Activated naive CD4-positive, alpha-beta T cell treated with anti-CD3 and anti-CD28 coated beads, Interleukin-2, amount 50 U/mL, for 72 hours (primary cell): ENCODE measurements around the gene ARFGAP3. TPM values are rescaled to one million over a fixed set of nuclear protein-coding genes. Genes with fewer than 3 reads are reported as not detected.
"Not testable (repeated sequence)": the region's sequence is repeated elsewhere in the genome, so short reads cannot be mapped to it uniquely, and the experiment has no call there.

Source experiments
- ATAC-seq, 2 donors: fragments of 150-1000 bp; cut with Tn5 transposase; 2 replicates each; pipeline ENCODE4 v1.10.0; 2021; ENCODE audit warnings: mild to moderate bottlenecking in 2 of 2, moderate library complexity in 2 of 2
- DNase-seq, 2 donors: peaks; one replicate each; pipeline ENCODE4 v3.0.0; 2021 to 2022; ENCODE audit warnings: low spot score in 2 of 2
- H3K27ac Mint-ChIP-seq, 2 donors: one replicate each; pipeline ENCODE4 v1.8.0; 2022; ENCODE audit warnings: mild to moderate bottlenecking in 2 of 2, mixed read lengths in 2 of 2
- H3K36me3 Mint-ChIP-seq, 2 donors: one replicate each; pipeline ENCODE4 v1.8.0; 2022; ENCODE audit warnings: mixed read lengths in 2 of 2
- H3K9me3 Mint-ChIP-seq, 2 donors: one replicate each; pipeline ENCODE4 v1.8.0; 2022; ENCODE audit warnings: mixed read lengths in 2 of 2
- total RNA-seq, 2 donors: library from RNA; stranded (reverse); gene quantifications; one replicate each; pipeline ENCODE4 v1.2.3, GENCODE V29; 2022

The ARFGAP3 gene
- total RNA-seq, 2 donors from 2014 or later, result 23.3 to 47.3 TPM

DNA sequence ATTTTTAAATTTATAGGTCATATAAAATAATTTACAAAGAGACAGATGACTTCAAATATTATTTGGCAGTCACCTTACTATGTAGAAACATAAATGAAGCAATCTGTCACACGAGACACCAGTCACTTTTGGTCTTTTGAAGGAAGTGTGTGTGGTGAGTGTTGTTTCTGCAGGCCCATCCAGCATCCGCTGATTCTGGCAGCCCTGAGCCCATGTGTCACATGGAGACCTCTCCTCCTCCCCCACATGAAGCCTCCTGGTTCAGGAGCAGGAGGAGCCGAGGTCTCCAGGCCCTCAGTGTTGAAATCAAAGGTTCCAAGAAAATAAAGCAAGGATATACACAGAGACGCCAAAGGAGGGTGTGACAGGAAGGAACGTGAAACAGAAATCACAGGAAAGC lies 60.1 kb downstream of the ARFGAP3 start:
- peak in 1 of 2 donors; percentile 34 for DNase-seq
- Mint-ChIP-seq H3K36me3 (peaks cover 0 to 4% of the 10 kb centered on the region in 2 donors), H3K9me3 (no peaks in the 10 kb centered on the region), H3K27ac (no peak overlapping the region)
- no peak for ATAC-seq

DNA sequence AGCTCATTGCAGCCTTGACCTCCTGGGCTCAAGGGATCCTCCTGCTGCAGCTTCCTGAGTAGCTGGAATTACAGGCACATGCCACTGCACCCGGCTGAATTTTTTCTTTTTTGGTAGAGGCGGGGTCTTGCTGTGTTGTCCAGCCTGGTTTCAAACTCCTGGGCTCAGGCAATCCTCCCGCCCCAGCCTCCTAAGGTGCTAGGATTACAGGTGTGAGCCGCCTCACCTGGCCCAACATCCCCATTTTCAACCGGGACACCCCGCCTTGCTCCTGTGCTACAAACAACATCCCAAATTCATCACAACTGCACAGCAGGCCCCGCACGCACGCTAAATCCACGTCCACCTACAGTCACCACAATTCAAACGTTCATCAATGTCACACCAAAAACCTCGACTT lies 61.0 kb downstream of the ARFGAP3 start:
- Mint-ChIP-seq H3K36me3 (peaks cover 0 to 4% of the 10 kb centered on the region in 2 donors), H3K9me3 (no peaks in the 10 kb centered on the region), H3K27ac (peak overlapping the region in 1 of 2 donors; percentile 46)
- ATAC-seq, result no peak
- no peak for DNase-seq

DNA sequence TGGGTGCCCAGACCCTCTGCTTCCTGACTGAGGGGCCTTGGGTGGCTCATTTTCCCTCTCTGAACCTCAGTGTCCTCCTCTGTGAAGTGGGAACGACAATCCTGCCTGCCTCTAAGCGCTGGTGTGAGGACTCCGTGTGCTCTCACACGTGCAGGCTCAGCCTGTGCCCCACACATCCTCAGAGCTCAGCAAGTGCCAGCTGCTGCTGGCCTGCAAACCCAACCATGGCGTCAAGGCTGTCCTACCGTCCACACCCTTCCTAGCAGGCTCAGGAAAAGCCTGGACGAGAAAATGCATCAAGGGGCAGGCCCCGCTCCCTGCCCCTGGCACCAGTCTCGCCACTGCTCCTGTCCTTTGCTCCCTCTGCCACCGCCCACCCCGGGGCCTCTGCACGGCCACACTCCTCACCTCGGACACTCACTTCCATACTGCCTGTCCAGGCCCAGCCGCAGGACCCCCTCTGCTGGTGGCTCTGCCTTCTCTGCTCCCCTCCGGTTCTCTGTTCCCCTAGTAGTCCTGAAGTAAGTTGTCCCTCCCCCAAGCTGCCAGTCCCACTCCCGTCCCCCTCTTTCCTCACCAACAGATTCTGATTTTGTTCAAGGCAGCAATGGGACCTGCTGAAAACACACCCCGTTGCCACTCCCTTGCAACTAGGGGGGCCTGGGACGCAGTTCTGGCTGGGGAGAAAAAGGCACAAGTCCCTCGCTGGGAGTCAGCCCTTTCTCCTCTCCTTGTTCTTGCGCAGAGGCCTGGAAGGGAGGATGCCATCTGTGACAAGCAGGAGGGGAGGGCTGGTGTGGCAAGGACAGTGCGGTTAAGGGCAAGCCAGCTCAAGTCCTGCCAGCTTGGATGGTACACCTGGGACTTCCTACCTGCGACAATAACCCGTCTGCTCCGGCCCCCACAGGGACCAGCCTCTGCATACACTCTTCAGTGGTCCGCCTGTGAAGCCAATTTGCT lies 62.2 kb downstream of the ARFGAP3 start:
- ATAC-seq, result no peak
- peaks cover 0 to 4% of the 10 kb centered on the region in 2 donors for H3K36me3 Mint-ChIP-seq
- peak overlapping the region; percentile 82 to 92 for H3K27ac Mint-ChIP-seq
- no peaks in the 10 kb centered on the region for H3K9me3 Mint-ChIP-seq
- DNase-seq, result peak in 1 of 2 donors; percentile 40

DNA sequence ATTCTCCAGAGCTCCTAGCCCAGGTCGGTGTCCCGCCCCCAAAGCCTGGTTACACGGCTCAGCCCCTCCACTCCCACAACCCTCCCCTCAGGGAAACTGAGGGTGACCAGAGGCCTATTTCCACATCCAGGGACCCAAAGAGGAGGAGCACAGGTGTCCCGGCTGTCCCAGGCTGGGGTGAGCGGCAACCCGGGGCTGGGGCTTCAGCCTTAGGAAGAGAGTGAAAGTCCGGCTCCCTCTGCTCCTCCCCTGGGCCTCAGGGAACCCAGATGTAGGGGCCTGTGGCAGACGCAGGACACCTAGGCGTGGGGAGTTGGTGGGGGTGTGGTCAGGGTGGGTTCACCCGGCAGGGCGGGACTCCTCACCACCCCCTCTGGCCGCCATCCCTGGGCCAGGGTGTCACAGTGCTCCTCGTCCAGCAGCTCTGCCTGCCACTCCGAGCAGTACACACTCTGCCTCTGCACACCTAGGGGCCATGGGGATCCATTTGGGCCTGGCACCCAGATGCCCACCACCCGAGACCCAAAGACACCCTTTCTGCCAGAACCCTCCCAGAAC lies 63.1 kb downstream of the ARFGAP3 start:
- DNase-seq (peak in 1 of 2 donors; percentile 41), ATAC-seq (peak in 1 of 2 donors; percentile 13)
- H3K9me3 Mint-ChIP-seq, result no peaks in the 10 kb centered on the region
- peak overlapping the region in 1 of 2 donors; percentile 82 for H3K27ac Mint-ChIP-seq
- H3K36me3 Mint-ChIP-seq, result peaks cover 0 to 4% of the 10 kb centered on the region in 2 donors

DNA sequence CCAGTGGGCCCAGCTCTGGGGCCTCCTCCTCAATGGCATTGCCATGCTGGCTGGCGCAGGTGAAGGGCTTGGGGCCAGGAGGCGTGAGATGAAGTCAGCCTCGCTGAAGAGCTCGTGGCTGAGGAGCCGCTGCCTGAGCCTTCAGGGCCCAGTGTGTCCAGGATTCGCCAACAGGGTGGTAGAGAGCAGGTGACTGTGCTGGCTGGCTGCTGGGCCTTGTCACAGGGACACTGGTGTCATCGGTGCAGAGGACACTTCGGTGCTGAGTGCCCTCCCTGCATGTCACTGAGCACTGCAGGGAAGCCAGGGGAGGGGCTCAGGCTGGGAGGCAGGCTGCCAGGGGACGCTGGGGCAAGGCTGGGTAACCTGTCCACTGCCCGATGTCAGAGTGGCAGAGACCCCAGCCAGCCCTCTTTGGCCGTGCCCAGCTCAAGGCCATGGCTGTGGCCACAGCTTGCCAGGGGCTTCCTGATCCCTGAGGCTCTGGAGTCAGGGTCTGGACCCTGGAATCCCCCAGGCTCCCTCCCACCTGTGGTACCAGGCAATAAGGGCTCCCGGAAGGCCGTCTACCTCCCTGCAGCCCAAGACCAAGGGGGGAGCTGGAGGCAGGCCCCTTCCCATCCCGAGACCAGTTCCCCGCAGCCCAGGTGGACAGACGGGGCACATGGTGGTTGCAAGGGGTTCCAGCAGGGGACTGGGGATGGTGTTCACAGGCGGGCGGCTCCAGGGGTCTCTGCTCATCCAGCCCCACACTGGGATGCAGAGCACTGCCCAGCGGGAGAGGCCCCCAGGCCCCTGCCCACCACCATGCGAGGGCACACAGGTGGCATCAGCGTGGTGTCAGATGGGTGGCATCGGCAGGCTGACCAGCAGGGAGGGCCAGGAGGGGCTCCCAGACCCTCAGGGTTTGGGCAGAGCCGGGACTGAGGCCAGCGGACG lies 63.9 kb downstream of the ARFGAP3 start:
- DNase-seq, result peak in 1 of 2 donors; percentile 47
- no peak overlapping the region for H3K27ac Mint-ChIP-seq
- no peaks in the 10 kb centered on the region for H3K9me3 Mint-ChIP-seq
- ATAC-seq, result peak in 1 of 2 donors; percentile 11
- peaks cover 0 to 4% of the 10 kb centered on the region in 2 donors for H3K36me3 Mint-ChIP-seq

DNA sequence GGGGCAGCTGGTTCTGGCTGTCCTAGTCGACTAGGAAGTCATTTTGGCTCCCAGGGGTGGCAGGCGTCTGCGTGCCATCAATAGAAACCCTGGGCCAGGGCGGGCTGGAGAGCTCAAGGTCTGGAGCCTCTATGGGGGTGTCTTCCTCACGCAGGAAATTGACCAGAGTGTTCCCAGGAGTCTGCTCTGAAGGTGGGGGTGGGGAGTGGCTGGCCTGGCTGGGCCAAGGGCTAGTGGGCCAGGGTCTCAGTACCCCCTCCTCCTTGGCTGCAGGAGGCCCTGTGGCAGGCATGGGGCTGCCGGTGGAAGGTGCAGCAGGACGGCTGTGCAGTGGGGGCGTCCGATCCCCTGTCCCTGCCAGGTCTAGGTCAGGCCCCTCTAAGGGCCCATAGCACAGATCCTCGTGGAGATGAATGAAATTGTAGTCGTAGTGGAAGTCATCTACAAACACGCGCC lies 64.6 kb downstream of the ARFGAP3 start:
- ATAC-seq (no peak), DNase-seq (no peak)
- no peak overlapping the region for H3K27ac Mint-ChIP-seq
- H3K9me3 Mint-ChIP-seq, result no peaks in the 10 kb centered on the region
- peaks cover 0 to 1% of the 10 kb centered on the region in 2 donors for H3K36me3 Mint-ChIP-seq

DNA sequence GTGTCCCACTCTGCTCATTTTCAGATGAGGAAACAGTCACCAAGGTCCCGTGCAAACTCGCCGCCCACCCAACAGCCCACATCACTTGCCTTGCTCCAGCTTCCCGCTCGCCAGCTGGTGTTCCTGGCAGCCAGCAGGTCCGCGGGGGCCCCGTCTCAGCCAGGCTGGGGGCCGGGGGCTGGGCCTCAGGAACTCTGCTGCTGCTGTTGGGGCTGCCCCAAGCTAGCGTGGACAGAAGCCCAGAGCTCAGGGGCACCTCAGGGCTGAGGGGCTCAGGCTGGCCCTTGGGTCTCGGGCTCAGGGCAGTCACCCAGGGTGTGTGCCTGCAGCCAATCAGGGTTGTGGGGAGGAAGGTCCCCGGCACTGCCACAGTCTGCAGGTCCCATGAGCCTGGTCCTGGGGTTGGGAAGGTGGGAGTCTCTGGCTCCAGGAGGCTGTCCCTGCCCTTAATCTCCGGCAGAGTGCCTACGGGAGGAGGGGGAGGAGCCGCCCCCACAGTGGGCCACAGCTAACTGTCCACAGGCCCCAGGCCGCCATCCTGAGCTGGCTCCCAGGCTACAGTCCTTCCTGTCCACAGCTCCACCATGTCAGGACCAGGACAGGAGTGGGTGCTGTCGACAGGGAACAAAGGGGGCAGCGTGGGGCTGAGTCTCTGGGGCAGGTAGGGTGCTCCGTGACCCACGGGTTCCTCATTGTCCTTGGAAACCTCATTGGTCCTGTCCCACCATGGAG lies 65.2 kb downstream of the ARFGAP3 start:
- no peak overlapping the region for H3K27ac Mint-ChIP-seq
- H3K9me3 Mint-ChIP-seq, result no peaks in the 10 kb centered on the region
- ATAC-seq (no peak), DNase-seq (no peak)
- H3K36me3 Mint-ChIP-seq, result no peaks in the 10 kb centered on the region

DNA sequence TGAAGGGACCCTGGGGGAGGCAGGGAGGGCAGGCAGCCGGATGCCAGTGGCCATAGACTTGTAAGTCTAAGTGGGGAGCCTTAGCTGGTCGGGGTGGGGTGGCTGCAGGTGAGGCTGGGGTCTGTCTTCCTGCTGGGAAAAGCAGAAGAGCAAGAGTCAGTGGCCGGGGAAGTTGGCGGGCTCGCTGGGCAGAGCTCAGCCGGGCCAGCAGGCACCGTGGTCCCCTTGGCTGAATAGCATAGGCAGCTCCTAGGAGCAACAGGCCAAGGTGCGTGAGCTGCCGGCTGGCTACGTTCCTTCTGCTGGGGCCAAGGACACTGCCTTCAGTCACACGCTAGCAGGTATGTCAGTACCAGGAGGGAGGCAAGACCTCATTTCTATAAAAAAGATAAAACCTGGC lies 68.6 kb downstream of the ARFGAP3 start:
- DNase-seq (no peak), ATAC-seq (no peak)
- H3K36me3 Mint-ChIP-seq, result no peaks in the 10 kb centered on the region
- H3K9me3 Mint-ChIP-seq, result no peaks in the 10 kb centered on the region
- H3K27ac Mint-ChIP-seq, result no peak overlapping the region

DNA sequence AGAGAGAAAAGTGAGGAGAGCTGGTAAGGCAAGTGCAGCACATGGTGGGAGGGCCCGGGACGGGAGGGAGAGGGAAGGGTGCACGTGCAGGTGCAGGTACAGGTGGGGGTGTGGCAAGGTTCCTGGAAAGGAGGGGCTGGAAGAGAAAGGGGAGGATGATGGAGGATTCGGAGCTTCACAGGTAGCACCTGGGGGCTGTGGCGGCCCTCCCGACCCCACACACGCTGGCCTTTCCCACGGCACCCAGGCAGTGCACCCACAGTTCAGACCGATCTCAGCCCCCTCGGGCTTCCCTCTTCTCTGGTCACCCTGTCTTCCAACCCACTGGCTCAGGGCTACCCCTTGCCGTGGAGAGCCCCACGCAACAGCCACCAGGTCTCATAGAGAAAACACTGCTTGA lies 69.1 kb downstream of the ARFGAP3 start:
- peak overlapping the region in 1 of 2 donors; percentile 63 for H3K27ac Mint-ChIP-seq
- no peaks in the 10 kb centered on the region for H3K9me3 Mint-ChIP-seq
- DNase-seq, result no peak
- H3K36me3 Mint-ChIP-seq, result no peaks in the 10 kb centered on the region
- no peak for ATAC-seq

DNA sequence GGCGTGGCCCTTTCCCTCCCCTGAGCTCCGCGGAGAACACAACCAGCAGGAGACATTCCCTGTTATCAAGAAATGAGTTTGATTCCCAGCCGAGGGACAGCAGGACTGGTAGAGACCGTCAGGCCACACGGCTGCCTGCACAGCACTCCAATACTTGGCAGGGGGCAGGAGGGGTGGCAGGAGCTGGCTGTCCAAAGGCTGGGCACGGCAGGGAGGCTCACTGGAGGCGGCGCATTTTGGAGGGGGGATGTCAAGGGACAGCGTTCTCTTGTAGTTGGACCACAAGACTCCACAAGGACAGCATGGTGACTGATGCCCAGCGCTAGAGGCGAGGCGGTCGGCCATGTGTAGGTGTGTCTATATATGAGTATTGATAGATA lies 69.7 kb downstream of the ARFGAP3 start:
- H3K9me3 Mint-ChIP-seq, result no peaks in the 10 kb centered on the region
- DNase-seq (no peak), ATAC-seq (no peak)
- H3K36me3 Mint-ChIP-seq, result no peaks in the 10 kb centered on the region
- peak overlapping the region in 1 of 2 donors; percentile 63 for H3K27ac Mint-ChIP-seq

DNA sequence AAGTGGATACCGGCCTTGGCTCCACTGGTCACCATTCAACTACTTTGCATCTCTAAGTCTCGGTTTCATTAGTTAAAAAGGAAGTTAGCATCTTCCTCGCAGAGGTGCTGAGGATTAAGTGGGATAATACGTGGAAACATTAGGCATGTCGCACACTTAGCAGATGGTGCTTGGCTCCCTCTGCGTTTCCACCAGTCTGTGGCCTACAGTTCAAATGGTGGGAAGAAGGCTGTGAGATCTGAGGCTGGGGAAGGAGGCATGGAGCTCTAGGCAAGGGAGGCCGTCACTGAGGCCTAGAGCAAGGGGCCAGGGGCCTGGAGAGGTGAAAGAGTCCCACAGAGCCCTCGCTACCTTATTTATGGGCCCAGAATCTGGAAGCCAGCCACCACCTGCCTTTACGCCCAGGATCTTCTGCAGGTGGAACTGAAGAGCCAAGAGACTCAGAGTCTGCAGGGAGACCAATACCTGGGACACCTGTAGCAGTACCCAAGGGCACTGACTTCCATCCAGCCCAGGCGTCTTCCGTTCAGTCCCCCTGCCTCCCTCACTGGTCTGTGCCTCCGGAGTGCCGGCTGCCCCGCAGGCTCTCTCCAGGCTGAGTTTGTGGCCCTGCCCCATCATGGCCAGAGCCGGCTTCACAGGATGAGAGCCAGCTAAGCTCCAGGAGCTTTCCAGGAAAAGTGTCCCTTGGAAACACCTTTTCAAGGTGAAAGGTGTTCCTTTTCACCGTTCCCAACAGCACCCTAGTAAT lies 70.3 kb downstream of the ARFGAP3 start:
- Mint-ChIP-seq H3K27ac (no peak overlapping the region), H3K36me3 (no peaks in the 10 kb centered on the region), H3K9me3 (no peaks in the 10 kb centered on the region)
- ATAC-seq (no peak), DNase-seq (no peak)

DNA sequence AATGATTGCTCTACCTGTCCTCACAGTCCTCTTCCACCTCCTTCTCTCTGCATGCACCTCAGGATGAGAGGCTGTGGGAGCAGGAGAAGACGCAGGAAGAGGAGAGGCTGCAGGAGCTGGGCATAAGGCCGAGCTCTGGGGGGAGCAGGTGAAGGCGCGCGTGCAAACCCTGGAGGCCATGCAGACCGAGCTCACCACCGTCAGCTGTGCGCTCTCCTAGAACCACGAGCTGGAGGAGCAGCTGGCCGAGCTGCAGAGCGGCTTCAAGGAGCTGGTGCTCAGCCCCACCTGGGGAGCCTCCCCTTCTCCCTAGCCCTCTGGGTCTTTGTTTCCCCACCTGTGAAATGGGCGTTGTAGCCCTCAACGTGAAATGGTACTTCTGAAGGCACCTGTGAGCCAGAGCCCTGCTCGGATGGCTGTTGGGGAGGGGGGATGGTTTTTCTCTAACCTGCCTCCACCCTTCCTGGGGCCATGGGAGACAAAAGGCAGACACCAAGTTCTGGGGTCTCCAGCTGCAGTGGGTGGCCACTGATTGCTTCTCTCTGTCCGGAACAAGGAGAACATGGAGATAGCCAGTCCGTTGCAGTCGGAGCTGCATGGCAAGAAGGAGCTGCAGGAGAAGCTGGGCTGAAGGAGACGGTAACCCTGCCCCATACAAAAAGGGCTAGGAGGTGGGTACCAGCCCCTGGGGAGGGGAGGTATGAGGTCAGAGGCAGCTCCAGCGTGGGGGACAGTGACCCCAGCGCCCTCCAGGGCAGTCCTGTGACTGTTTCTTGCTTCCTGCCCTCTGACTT lies 71.2 kb downstream of the ARFGAP3 start:
- no peak for ATAC-seq
- no peaks in the 10 kb centered on the region for H3K9me3 Mint-ChIP-seq
- no peak overlapping the region for H3K27ac Mint-ChIP-seq
- DNase-seq, result no peak
- no peaks in the 10 kb centered on the region for H3K36me3 Mint-ChIP-seq

DNA sequence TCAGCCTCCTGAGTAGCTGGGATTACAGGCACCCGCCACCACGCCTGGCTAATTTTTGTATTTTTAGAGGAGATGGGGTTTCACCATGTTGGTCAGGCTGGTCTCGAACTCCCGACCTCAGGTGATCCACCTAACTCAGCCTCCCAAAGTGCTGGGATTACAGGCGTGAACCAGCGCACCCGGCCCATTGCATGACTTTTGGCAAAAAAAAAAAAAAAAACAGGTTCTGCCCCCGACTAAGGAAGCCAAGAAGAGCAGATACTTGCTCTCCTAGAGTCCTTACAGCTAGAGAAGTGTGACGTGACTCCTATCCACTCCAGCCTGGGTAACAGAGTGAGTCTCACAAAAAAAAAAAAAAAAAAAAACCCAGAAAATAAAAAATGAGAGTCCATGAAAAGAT lies 74.8 kb downstream of the ARFGAP3 start:
- not testable (repeated sequence) for DNase-seq, ATAC-seq, H3K27ac Mint-ChIP-seq, H3K9me3 Mint-ChIP-seq, H3K36me3 Mint-ChIP-seq

DNA sequence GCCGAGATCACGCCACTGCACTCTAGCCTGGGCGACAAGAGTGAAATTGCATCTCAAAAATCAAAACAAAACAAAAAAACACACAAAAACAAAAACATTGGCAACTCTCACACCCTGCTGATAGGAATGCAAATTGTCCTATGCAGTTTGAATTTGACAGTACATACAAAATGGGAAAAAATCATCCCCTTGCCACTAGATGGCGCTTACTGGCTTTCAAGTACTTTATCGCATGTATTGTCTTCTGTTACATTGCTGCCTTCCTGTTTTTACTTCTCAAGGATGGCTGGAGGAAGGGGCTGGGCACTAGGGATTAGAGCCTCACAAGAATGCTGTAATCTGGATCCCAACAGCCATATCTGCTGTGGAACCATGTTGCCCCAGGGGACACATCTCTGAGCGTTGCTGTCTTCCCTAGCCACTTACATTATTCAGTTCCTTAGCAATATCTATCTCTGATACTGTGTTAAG lies 77.0 kb downstream of the ARFGAP3 start:
- H3K9me3 Mint-ChIP-seq, result no peaks in the 10 kb centered on the region
- no peak overlapping the region for H3K27ac Mint-ChIP-seq
- DNase-seq (peak in 1 of 2 donors; percentile 42), ATAC-seq (peak; percentile 75 to 81)
- no peaks in the 10 kb centered on the region for H3K36me3 Mint-ChIP-seq

DNA sequence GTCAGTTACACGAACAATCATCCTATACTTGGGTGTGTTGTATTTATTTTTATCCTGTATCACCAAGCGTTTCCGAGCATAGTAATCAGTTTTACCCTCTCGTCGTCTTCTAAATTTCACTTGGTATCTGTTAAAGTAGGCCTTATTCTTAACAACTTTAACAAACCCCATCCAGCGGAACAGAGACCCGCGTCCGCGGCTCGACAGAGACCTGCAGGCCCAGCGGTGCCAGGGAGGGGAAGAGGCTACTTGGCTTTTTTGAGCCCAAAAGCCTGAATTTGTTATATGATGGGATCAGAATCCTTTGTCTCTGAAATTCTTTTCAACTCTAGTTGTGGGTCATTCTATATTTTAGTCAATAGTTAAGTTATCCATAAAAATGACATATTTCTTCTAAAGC lies 79.9 kb downstream of the ARFGAP3 start:
- Mint-ChIP-seq H3K9me3 (no peaks in the 10 kb centered on the region), H3K27ac (peak overlapping the region in 1 of 2 donors; percentile 13), H3K36me3 (no peaks in the 10 kb centered on the region)
- DNase-seq (no peak), ATAC-seq (no peak)
